ENCODE data around the gene CAMK2D.

GRCh38 chr4:113452868-113453620 lies 308.5 kb downstream of the CAMK2D start:
- TF ChIP-seq CTCF (conservative IDR thresholded peaks at IDR 0.05; ENCODE audit: low read length) (no peak), EZH2phosphoT487 (IDR thresholded peaks at IDR 0.05; ENCODE audit: borderline replicate concordance, low read depth, low read length) (no peak)

All from OCI-LY7 (cell line).